GM21576 (cell line): ENCODE measurements around the gene ZNF581.

ENCODE experiments used
- ATAC-seq: cut with Tn5 transposase; IDR thresholded peaks from one replicate; pipeline ENCODE4 v1.9.1; 2021; ENCODE audit warnings: mild to moderate bottlenecking, moderate library complexity; ENCODE audit not compliant: unreplicated experiment

Gene ZNF581

DNA sequence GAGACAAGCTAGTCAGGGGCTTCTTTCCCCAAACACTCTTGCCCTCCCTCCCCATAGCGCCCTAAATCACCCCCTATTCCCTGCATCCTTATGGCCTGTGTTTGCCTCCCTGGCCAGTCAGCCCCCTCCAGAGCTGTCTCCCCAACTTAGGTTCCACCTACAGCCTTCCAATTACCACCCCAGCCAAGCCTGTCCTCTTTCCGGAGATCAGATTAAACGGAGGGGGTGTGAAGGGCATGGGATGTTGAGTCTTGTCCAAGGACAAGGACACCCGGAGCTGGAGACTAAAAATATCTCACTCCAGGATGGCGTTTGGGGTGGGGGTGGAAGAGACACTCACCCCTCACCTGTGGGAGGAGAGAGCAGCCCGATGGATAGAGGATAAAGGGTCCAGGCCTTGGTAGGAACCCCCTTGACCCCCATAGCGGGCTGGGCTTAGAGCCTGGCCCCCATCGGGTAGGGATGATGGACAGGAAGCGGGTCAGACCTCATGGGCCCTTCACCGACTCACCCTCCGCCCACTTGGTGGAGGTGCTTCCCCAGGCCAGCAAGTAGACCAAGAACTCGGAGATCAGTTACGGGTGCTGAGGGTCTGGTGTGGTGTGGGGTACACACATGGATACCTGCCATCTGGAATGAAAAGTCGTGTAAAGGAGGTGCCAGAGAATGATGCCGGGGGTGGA is 32.0 kb upstream of the ZNF581 start:
- ATAC-seq, result no peak

DNA sequence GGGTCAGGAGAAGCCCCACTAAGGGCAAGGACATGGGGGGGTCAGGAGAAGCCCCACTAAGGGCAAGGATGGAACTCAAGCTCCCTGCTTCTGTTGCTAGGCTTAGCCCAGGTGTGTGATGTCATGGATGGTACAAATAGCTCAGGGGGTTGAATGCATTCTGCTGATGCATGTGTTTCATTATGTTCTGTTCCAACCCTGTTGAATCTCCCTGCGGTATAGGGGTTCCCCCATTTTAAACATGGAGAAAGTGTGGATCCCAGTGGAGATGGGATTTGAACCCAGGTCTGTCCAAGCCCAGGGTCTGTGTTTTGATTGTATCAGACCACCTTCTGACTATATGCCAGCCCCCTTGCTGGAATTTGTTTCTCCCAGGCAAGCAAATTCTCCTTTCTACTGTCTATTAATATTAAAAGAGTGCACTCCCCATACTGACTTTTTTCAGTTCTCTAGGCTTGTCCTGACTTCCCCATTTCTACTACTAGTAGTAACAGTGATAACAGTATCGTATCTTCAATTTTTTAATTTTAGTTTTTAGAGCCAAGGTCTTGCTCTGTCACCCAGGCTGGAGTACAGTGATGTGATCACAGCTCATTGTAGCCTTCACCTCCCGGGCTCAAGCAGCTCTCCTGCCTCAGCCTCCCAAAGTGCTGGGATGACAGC is 31.3 kb upstream of the ZNF581 start:
- no peak for ATAC-seq

DNA sequence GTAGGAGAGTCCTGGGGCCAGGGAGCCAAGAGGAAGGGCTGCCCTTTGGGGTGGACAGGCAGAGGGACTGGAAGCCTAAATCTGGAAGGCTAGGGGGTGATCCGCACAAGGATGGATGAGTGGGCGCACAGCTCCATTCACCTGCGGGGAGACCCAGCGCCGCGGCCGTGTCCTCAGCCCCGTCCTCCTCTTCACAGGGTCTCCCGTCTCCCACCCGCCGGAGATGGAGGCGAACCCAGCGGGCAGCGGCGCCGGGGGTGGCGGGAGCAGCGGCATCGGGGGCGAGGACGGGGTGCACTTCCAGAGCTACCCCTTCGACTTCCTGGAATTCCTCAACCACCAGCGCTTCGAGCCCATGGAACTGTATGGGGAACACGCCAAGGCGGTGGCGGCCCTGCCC is 30.1 kb upstream of the ZNF581 start:
- no peak for ATAC-seq

DNA sequence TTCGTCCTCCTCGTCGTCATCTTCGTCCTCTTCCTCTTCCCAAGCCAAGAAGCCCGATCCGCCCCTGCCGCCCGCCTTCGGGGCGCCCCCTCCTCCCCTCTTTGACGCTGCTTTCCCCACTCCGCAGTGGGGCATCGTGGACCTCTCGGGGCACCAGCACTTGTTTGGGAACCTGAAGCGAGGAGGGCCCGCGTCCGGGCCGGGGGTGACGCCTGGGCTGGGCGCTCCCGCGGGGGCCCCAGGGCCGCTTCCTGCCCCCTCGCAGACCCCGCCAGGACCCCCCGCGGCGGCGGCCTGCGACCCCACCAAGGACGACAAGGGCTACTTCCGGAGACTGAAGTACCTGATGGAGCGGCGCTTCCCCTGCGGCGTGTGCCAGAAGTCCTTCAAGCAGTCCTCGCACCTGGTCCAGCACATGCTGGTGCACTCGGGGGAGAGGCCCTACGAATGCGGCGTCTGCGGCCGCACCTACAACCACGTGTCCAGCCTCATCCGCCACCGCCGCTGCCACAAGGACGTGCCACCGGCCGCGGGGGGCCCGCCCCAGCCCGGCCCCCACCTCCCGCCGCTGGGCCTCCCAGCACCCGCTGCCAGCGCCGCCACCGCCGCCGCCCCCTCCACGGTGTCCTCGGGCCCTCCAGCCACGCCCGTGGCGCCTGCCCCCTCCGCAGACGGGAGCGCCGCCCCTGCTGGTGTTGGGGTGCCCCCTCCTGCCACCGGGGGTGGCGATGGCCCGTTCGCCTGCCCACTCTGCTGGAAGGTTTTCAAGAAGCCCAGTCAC is 29.3 kb upstream of the ZNF581 start:
- ATAC-seq, result no peak

DNA sequence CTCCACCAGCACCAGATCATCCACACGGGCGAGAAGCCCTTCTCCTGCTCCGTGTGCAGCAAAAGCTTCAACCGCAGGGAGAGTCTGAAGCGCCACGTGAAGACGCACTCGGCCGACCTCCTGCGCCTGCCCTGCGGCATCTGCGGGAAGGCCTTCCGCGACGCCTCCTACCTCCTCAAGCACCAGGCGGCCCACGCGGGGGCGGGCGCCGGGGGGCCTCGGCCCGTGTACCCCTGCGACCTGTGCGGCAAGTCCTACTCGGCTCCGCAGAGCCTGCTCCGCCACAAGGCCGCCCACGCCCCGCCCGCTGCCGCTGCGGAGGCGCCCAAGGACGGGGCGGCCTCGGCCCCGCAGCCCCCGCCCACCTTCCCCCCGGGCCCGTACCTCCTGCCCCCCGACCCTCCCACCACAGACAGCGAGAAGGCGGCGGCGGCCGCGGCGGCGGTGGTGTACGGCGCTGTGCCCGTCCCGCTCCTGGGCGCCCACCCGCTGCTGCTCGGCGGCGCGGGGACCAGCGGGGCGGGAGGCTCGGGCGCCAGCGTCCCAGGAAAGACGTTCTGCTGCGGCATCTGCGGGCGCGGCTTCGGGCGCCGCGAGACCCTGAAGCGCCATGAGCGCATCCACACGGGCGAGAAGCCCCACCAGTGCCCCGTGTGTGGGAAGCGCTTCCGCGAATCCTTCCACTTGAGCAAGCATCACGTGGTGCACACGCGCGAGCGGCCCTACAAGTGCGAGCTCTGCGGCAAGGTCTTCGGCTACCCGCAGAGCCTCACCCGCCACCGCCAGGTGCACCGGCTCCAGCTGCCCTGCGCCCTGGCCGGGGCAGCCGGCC is 28.5 kb upstream of the ZNF581 start:
- no peak for ATAC-seq

DNA sequence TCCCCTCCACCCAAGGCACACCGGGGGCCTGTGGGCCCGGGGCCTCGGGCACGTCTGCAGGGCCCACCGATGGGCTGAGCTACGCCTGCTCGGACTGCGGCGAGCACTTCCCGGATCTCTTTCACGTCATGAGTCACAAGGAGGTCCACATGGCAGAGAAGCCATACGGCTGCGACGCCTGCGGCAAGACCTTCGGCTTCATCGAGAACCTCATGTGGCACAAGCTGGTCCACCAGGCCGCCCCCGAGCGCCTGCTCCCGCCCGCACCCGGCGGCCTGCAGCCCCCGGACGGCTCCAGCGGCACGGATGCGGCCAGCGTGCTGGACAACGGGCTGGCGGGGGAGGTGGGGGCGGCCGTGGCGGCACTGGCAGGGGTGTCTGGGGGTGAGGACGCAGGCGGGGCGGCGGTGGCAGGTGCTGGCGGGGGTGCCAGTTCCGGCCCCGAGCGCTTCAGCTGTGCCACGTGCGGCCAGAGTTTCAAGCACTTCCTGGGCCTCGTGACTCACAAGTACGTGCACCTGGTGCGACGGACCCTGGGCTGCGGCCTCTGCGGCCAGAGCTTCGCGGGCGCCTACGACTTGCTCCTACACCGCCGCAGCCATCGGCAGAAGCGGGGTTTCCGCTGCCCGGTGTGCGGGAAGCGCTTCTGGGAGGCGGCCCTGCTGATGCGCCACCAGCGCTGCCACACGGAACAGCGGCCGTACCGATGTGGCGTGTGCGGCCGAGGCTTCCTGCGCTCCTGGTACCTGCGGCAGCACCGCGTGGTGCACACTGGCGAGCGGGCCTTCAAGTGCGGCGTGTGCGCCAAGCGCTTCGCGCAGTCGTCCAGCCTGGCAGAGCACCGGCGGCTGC is 27.7 kb upstream of the ZNF581 start:
- no peak for ATAC-seq

DNA sequence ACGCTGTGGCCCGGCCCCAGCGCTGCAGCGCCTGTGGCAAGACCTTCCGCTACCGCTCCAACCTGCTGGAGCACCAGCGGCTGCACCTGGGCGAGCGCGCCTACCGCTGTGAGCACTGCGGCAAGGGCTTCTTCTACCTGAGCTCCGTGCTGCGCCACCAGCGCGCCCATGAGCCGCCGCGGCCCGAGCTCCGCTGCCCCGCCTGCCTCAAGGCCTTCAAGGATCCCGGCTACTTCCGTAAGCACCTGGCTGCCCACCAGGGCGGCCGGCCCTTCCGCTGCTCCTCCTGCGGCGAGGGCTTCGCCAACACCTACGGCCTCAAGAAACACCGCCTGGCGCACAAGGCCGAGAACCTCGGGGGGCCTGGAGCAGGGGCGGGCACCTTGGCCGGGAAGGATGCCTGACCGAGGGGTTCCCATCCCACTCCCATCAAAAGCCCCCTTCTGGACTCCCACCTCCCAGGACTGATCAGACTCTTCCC is 27.0 kb upstream of the ZNF581 start:
- ATAC-seq, result no peak

DNA sequence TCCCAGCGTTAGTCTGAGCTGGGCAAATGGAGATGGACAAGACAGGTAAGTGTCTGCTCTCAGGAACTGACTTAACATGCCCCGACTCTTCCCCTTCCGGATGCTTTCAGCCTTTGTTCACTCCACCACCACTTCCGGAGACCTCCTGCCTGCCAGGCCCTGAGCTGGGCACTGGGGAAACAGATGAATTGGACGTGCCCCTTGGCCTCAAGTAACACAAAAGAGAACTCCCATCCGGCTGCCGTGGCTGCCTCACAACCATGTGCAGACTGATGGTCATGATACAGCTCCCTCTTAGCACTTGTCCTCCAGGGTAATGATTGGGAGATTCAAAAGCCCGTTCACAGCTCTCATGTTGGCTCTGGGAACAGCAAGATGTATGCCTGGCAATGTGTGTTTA is 26.0 kb upstream of the ZNF581 start:
- no peak for ATAC-seq

DNA sequence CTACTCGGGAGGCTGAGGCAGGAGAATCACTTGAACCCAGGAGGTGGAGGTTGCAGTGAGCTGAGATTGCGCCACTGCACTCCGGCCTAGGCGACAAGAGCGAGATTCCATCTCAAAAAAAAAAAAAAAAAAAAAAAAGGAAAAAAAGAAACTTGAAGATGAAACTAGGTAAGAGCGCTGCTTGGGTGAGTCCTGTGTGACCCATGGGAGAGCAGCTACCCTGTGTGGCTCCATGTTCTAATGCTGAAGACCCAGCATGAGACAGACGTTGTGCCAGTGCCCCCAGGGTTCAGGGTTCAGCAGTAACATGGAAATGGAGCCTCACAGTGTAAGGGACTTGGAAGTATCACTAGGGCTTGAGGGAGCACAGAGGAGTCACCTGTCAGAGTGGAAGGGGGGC is 25.0 kb upstream of the ZNF581 start:
- ATAC-seq, result no peak

DNA sequence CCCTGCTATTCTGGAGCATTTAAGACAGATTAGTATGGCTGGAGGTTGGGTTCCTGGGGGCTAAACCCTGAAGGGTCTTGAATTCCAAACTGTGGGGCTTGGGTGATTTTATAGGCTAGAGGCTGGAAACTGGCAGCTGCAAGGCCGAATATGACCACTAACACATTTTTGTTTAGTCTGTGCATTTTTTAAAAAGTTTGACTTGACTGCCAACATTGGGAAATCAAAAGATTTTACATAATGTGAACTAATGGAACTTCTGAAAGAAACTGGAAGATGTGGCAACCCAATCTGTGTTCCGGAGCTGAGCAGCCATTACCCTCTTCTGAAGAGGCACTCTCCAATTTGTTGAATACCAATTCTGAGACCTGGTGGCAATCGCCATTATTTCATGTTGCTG is 24.2 kb upstream of the ZNF581 start:
- no peak for ATAC-seq

DNA sequence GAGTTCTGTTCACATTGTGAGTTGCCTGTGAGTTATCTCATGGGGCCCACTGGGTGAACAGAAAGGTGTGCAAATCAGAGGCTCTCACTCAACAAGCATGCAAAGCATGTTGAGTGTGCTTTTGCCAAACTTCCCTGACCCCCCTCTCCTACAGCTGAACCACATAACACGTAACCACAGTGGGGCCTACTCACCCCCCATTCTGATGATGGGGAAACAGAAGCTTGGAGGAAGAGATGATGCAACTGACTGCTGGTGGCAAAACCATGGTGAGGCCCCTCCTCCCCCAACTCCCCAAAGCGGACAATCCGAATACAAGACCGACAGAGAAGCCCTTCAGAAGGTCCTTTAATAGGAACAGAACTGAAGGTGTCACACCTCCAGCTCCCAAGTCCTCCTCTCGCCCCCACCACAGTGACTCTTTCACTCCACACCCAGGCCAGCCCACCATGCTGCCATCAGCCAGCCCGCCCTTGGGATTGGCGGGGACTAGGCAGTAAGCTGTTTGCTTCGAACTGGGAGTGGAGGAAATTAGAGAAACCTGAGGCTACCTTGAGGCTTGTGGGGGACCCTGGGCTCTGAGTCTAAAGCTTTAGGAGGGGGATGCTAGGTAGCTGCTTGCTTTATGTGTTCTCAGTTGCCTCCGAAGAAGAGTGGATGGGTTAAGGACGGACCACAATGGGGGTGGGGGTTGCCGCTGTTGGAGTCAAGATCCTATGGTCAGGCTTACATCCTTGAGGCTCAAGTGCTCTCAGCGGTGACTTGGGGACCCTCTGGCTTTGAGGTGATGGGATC is 22.8 kb upstream of the ZNF581 start:
- no peak for ATAC-seq

DNA sequence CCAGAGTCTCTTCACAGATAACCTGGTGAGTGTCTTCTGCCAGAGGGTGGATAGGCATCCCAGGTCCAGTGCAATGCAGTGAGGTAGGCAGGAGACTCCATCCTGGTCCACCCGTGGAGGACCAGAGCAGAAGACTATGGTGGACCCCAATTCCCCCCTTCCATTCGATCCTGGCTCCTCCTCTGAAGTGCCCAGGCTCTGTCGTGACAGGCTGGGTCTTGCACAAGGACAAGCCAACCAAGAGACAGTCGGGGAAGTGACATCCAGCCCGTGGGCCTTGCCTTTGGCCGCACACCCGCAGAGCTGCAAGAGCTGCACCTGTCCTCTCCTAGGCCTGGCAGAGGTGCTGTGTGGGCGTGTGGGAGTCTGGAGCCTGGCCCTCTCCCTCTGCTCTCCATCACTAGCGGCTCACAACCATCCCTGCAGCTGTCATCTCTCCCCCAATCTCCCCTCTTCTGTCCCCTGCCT is 22.2 kb upstream of the ZNF581 start:
- ATAC-seq, result no peak

DNA sequence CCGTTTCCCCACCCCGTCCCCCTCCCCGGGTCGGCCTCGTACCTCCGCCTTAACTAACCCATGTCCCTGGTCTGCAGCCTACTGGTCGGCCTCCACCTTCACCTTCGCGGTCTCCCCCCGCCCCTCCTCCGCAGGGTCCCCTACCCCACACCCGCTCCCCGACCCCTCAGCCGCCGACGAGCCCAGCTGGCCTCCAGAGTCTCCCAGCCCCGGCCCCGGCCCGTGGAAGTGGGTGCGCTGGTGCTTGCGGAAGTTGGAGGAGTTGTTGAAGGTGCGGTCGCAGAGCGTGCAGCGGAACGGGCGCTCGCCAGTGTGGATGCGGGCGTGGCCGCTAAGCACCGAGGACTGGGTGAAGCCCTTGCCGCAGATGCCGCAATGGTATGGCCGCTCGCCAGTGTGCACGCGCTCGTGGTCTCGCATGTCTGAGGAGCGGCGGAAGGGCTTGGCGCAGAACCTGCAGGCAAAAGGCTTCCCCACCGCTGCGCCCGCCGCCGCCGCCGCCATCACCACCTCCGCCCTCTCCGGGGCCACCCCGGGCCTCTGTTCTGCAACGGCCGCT is 21.7 kb upstream of the ZNF581 start:
- ATAC-seq, result no peak

DNA sequence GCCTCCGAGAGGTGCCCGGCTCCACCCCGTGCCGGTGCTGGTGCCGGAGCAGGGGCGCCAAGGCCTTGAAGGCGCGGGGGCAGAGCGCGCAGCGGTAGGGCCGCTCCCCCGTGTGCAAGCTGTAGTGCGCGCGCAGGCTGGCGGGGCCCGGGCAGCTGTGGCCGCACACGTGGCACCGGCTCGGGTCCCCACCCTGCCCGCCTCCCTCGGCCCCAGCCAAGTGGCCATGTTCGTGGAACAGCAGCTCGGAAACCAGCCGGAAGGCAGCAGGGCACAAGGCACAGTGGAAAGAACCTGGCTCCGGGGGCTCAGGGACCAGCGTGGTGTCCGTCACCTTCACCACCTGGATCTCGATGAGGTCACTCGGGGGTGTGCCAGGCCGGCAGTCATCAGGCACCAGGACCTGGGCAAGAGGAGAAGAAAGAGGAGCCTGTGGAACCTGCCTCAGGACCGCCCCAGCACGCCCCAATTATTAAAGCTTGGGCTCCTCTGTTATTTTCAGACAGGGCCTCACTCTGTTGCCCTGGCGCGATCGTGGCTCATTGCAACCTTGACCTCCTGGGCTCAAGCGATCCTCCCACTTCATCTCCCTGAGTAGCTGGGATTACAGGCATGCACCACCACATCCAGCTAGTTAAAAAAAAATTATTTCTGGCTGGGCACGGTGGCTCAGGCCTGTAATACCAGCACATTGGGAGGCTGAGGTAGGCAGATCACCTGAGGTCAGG is 21.0 kb upstream of the ZNF581 start:
- ATAC-seq, result no peak

DNA sequence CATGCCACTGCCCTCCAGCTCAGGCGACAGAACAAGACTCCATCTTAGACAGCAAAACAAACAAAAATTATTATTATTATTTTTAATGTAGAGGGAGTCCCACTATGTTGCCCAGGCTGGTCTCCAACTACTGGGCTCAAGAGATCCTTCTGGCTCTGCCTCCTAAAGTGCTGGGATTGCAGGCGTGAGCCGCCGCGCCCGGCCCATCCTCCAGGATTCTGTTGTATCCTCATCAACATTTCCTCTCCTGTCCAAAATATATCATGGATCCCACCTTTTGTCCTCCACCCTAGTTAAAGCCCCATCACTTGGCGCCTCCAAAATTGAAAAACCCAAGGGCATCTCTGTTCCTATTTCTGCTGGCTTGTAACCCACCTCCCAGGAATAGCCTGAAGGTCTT is 20.3 kb upstream of the ZNF581 start:
- no peak for ATAC-seq

DNA sequence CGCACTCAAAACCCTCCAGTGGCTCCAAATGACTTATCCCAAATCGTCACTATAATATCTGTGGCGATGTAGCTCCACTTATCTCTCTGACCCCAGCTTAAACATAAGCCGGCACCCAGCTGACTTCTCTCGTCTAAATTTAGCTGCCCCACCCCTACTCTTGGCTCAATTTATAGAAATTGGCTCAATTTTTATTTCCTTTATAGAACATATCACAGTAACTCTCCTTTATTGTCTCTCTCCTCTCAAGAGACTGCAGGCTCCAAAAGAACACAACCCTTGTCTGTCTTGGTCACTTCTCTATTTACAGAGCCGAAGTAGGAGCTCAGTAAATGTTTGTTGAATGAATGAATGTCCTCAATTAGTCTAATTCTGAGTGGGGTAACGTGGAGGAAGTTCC is 19.9 kb upstream of the ZNF581 start:
- ATAC-seq, result no peak

DNA sequence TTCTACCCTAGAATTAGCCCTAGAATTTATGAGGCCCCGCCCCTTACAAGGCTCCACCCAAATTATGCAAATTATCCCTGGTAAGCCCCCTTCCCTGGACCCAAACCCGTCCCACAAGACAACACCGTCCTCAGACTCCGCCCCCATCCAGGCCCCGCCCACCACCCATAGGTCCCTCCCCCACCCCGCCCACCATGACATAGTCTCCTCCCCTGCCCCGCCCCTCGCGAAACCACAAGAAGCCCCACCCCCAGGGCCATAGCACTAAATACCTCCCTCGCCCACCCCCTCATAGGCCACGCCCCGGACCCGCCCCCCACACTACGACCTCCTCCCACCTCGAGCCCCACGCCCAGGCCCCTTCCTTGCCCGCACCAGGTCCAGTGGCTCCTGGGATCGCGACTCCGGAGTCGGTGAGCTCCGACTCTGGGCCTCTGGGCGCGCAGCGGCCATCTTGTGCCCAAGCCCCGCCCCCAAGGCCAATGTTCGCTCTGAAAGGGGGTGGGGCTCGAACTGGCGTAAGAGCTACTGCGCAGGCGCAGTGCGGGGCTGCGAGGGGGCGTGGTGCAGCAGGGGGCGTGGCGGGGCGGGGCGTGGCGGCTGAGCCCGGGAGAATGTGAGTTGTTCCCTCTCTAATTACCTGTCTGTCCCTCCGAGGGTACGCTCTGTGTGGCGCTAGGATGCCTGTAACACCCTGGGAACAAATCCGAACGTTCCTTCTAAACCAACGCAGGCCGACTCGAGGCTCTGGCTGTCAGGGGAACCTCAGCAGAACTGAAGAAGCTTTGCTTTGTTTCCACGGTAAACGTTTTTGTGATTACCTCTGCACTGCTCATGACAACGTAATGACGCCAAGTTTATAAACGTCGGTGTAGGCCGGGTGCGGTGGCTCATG is 19.1 kb upstream of the ZNF581 start, which contains the start of gene ZNF784:
Gene ZNF784 (minus strand): TSS at position 458 of the 895 bp plus-strand sequence. CDS start 5 bp downstream, at position 453.
- peak; percentile 68 for ATAC-seq
